ENCODE data around the gene SLC9A7.

The SLC9A7 gene

GRCh38 chrX:46703980-46704379 is 54.9 kb downstream of the SLC9A7 start:
- no peak for DNase-seq (ENCODE audit: low read depth)

- DNase-seq (ENCODE audit: low read depth) = no peak
These were observed 60.2 kb downstream of the SLC9A7 start for GRCh38 chrX:46698691-46699090.

GRCh38 chrX:46695491-46695890 is 63.4 kb downstream of the SLC9A7 start:
- no peak for DNase-seq (ENCODE audit: low read depth)

GRCh38 chrX:46694549-46694948 is 64.4 kb downstream of the SLC9A7 start:
- DNase-seq (ENCODE audit: low read depth) = no peak

- DNase-seq (ENCODE audit: low read depth) = no peak
These were observed 65.8 kb downstream of the SLC9A7 start for GRCh38 chrX:46693149-46693548.

GRCh38 chrX:46690818-46691217 is 68.1 kb downstream of the SLC9A7 start:
- DNase-seq (ENCODE audit: low read depth) = no peak

DNA sequence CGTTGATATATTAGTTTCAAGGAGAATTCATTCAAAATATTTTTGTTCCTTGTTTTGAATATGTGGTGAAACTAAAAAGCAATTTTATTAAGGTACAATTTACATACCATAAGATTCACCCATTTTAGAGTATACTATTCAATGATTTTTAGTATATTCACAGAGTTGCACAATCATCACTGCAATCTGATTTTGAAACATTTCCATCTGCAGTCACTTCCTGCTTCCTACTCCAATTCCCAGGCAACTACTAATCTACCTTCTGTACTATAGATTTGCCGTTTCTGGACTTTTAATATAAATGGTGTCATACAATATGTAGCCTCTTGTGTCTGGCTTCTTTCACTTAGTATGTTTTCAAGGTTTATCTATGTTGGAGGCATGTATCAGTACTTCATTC is 71.3 kb downstream of the SLC9A7 start:
- DNase-seq (ENCODE audit: low read depth) = no peak

DNA sequence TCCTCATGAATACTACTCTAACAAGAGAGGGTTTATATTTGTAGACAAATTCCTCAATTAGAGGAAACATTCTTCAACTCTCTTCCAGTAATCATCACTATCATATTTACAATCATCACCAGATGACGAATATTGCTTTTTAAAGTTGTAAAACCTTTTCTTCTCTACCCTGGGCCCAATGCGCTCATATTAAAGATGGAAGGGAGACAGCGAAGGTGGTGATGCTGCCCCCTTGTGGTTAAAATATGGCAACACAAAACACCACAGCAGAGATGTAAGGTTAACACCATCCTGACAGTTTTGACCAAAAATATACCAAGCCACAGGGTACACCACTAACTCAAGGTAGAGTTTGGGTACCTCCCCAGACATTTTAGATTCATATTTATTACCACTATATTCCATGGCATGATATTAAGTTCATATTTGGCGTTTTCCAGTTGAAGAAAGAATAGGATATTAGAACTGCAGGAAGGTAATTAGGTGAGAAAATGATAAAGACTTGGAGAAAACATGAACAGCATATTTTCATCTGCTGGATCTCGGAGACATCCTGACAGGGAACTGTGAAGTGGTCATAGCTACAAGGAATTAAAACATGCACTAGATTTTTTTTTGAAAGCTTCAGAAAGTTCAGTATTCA is 72.8 kb downstream of the SLC9A7 start:
- peak; percentile 6 for DNase-seq (ENCODE audit: low read depth)

DNA sequence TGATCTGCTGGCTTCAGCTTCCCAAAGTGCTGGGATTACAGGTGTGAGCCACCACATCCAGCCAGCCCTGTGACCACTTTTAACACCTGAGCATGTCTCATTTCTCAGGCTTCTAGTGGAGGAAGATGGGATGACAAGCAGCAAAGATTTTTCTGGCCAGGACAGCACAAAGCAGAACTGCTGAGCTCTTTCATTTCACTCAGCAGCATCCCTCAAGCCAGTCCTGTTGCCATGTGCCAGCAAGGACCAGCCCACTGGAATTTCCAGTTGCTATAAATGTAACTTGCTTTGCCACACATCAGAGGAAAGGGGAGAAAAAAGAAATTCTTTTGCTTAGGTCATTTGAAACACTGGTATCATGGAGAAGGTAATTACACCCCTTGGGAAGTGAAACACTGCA is 75.9 kb downstream of the SLC9A7 start:
- DNase-seq (ENCODE audit: low read depth) = no peak

DNA sequence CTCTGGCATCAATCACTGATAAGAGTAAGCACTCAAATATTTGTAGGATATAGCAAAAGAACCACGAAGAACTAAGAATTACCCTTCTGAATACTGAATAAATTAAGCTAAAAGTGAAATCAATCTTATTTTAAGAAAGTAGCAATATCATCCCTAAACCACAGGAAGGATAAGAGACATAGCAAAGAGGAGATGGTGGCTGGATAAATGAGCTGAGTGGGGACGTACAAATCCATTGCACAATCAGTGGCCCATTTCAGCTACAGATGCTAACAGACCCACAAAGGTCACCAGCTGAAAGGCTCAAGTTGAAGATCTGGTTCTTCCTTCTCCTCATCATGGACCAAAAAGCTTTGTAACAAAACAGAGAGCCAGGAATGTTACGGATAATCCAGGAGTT is 77.1 kb downstream of the SLC9A7 start:
- no peak for DNase-seq (ENCODE audit: low read depth)

DNA sequence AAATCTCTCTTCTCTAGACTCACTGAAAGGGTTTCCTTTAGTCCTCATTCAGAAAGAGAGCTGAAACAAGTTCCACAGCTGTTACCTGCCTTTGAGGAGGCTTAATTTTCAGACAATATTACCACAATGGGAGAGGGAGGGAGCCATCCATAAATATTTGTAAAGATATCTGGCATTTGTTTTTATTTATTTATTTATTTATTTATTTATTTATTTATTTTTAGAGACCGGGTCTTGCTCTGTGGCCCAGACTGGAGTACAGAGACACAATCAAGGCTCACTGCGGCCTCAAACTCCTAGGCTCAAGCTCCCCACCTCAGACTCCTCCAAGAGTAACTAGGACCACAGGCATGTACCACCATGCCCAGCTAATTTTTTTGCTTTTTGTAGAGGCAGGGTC is 80.7 kb downstream of the SLC9A7 start:
- no peak for DNase-seq (ENCODE audit: low read depth)

DNA sequence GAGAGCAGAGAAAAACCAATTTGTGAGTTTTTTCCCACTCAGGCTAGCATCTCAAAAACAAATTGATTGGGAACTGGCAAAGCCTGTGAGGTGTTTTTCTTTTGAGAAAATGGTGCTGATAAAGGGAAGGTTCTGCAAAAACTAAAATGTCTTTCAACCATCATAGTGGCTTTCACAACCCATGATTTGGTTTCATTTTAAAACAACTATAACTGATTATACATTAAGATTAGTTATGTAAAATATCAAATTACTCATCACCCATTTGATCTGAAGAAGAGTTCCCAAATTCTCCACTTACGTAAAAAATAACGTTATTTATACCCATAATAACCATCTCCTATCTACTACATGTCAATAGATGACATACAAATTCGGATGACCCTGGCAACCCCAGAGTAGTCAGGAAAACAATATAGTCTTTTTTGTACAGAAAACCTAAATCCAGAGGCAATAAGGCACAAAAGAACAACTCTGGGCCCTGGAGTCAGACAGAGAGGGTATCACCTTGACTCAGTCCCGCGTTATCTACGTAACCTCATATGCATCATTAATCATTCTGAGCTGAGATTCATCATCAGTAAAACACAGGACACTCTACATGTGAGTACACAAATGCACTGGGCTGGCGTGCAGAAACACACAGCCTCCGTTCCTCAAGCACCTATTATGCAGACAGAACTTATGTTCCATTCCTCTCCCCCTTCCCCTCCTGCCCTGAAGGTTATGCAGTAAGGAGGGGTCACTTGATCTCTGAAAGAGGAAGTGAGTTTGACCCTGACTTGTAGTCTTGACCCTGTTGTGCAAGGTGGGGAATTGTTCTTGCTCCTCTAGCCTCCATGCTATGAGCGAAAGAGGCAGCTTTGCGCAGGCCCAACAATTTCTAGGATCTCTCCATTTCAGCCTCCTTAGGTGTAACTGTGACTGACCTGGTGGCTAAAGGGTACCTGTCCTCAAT is 82.2 kb downstream of the SLC9A7 start:
- no peak for DNase-seq (ENCODE audit: low read depth)

DNA sequence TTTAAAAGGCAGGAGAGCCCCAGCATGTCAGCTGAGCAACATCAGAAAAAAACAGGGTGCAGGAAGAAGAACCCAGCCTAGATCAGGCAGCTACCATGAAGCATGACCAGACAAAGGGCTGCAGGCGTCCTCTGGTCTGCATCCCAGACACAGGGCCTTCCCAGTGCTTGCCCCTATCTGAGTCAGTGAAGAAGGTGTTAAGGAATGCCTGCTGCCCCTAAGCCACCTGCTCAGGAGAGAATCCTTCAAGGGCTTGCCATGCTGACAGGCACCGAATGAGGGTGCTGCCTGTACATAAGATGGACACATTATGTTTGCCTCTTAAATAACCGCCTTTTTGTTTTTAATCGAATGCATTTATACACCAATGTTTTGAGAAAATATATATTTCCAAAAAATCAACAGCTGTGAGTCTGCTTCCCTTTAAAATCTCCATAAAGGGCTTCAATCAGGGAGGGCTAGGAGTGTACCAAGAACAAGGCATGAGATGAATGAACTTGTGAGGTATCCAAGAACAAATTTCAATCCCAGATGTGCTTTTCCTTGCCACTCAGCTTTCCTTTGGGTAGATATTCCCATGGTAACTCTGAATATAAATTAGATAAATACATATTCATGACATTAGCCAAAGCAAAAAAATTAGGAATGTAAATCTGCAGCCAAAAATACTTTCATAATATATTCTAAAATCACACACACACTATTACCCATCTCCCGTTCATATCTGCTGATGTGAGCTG is 85.1 kb downstream of the SLC9A7 start:
- DNase-seq (ENCODE audit: low read depth) = no peak

DNA sequence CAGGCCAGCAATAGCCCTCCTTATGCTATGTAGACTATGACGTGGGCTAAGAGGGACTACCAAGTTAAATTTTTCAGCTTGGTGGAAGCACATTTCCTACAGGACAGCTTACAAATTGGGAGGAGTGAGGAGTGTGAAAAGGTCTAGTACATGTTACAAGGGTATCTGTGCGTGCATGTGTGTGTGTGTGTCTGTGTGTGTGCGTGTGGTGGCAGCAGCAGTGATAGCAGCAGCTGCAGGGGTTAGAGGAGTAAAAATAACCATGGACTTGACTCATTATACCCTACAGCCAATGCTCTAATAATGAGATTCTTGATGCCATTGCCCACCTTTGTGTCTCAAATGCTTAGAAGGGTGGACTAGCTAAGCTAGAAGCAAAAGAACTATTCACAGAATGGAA is 88.6 kb downstream of the SLC9A7 start:
- no peak for DNase-seq (ENCODE audit: low read depth)

GRCh38 chrX:46666831-46667230 is 92.1 kb downstream of the SLC9A7 start:
- no peak for DNase-seq (ENCODE audit: low read depth)

GRCh38 chrX:46665232-46666152 is 93.4 kb downstream of the SLC9A7 start:
- DNase-seq (ENCODE audit: low read depth) = no peak

DNA sequence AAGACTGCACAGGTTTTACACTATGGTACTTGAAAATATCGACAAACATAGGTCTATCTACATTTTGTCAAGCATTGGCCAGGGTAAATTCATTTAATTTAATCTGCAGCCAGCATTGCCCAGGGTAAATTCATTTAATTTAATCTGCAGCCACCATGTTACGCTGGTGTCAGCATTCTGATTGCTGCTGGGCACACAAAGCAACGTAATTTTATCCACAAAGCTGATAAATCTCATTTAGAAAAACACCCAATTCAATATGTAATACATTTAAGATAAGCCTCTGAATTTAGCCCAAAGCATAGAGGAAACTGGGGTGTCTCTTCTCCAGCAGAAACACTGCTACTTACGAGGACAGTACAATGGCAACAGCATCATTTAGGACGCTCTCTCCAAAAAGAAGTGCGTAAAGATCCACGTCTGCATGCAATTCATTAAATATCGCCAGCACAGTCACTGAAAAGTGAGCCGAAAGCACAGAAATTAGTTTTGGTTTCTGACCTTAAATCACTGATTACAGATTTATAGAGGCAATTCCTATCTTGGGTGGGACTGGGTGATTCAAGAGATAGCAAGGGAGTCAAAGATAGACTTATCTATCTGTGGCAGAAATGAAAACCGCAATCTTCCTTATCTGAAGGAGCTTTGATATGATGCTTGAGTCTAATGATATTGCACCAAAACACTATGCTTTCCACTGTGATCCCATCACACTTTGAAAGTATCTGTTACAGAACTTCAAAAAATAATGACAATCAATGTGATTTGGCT is 96.5 kb downstream of the SLC9A7 start:
- DNase-seq (ENCODE audit: low read depth) = no peak

DNA sequence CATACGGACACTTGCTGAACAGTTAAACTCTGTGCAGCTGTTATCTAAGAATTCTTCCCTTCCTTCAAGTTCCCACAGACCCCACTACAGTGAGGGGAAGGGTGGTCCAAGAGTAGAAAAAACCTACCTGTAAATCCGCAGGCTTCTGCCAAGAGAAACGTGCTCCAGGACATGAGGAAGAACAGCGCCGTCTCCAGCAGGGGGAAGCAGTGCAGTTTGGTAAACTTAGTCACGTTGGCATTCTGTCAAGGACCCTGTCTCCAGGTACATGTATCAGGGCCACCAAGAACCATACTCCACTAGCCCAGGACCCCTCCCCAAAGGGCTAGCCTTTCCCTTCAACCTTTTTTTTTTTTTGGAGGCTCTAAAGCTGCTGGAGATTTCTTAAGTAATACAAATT is 105.4 kb downstream of the SLC9A7 start:
- no peak for DNase-seq (ENCODE audit: low read depth)

DNA sequence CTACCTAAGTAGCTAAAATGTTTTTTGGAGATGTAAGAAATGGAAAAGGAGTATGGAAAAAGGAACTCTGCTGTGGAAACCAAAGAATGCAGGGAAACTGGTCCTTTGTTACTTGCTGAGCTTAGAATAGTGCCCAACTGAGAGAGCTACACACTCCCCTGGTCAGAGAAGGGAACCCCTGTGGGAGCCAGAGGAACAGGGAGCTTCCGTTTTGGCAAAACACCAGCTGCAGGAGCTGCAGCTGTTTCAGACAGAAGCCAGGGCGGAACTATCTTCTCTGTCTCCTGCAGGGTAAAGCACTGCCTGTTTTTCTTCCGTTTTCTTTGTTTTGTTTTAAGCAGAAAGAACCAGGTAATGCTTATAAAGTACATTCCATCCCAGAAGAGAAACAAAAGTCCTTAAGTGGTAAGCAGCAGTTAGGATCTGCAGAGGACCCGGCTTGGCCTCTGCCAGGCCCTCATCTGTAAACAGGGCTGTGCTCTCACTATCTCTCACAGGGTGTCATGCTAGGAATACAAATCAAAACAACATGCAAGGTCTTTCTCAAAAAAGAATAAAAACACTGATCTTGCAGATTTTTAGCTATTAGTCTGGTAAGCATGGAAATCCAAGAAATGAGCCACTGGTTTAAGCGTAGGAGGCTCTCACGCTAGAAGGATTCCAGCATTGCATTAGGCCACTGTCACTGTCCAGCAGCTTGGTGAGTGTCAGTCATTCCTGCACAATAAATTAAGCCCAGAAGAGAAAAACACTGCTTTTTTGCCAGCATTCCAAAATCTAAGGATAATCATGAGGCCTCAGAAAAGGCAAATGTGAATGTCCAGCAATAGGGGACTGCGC is 109.3 kb downstream of the SLC9A7 start:
- DNase-seq (ENCODE audit: low read depth) = no peak

DNA sequence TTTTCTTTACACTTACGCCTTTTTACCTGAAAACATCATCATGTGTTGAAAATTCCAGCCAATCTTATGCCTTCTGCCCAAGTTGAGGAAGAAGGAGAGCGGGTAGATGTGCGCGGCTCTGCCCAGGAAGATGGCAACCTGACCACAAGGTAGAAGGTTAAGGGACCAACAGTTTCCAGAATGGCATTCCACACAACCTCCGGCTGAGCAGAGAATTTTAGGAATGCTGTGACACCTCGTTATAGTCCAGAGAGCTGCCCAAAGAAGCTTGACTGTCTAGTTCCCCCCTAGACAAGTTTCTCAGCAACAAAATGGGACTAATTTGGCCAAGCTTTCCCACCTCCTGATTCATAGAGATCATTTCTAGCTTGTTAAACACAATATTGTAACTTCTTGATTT is 110.3 kb downstream of the SLC9A7 start:
- no peak for DNase-seq (ENCODE audit: low read depth)

All from stimulated activated CD8-positive, alpha-beta memory T cell treated with anti-CD3 and anti-CD28 coated beads, Interleukin-15, amount 100 ng/mL, for 1 hour (primary cell).